ENCODE results near the gene GRM7. TPM values are rescaled to one million over a fixed set of nuclear protein-coding genes. Genes with fewer than 3 reads are reported as not detected.

The GRM7 gene
- total RNA-seq, 1 donor from 2014 or later, result not detected

GRCh38 chr3:7687428-7688147, 826.7 kb downstream of the GRM7 start:
- no peak for FAIRE-seq
- Histone ChIP-seq H3K27me3 (ENCODE audit: control insufficient read depth, insufficient read depth, low read length) (no peaks in the 10 kb centered on the region), H3K4me3 (ENCODE audit: low read depth, low read length) (no peak overlapping the region), H3K36me3 (ENCODE audit: control insufficient read depth, insufficient read depth, low read length) (no peaks in the 10 kb centered on the region)
- TF ChIP-seq CTCF (IDR thresholded peaks at IDR 0.05; ENCODE audit: insufficient read depth, low read length, severe bottlenecking), result no peak
- no peak for DNase-seq (ENCODE audit: low read depth)

GRCh38 chr3:7692866-7693265, 832.0 kb downstream of the GRM7 start:
- Histone ChIP-seq H3K36me3 (ENCODE audit: control insufficient read depth, insufficient read depth, low read length) (no peaks in the 10 kb centered on the region), H3K4me3 (ENCODE audit: low read depth, low read length) (no peak overlapping the region), H3K27me3 (ENCODE audit: control insufficient read depth, insufficient read depth, low read length) (no peaks in the 10 kb centered on the region)
- FAIRE-seq, result no peak
- no peak for DNase-seq (ENCODE audit: low read depth)
- no peak for TF ChIP-seq CTCF (IDR thresholded peaks at IDR 0.05; ENCODE audit: insufficient read depth, low read length, severe bottlenecking)

- no peak for TF ChIP-seq CTCF (IDR thresholded peaks at IDR 0.05; ENCODE audit: insufficient read depth, low read length, severe bottlenecking)
- Histone ChIP-seq H3K4me3 (ENCODE audit: low read depth, low read length) (no peak overlapping the region), H3K27me3 (ENCODE audit: control insufficient read depth, insufficient read depth, low read length) (no peaks in the 10 kb centered on the region), H3K36me3 (ENCODE audit: control insufficient read depth, insufficient read depth, low read length) (no peaks in the 10 kb centered on the region)
- FAIRE-seq (no peak), DNase-seq (ENCODE audit: low read depth) (no peak)
Measured at GRCh38 chr3:7693976-7694375, 833.1 kb downstream of the GRM7 start.

- no peak for FAIRE-seq
- H3K36me3 ChIP-seq (ENCODE audit: control insufficient read depth, insufficient read depth, low read length), result no peaks in the 10 kb centered on the region
- H3K4me3 ChIP-seq (ENCODE audit: low read depth, low read length), result no peak overlapping the region
- no peak for DNase-seq (ENCODE audit: low read depth)
- no peak for TF ChIP-seq CTCF (IDR thresholded peaks at IDR 0.05; ENCODE audit: insufficient read depth, low read length, severe bottlenecking)
- no peaks in the 10 kb centered on the region for H3K27me3 ChIP-seq (ENCODE audit: control insufficient read depth, insufficient read depth, low read length)
Measured at GRCh38 chr3:7695049-7695448, 834.1 kb downstream of the GRM7 start.

GRCh38 chr3:7696320-7696719, 835.4 kb downstream of the GRM7 start:
- no peak for TF ChIP-seq CTCF (IDR thresholded peaks at IDR 0.05; ENCODE audit: insufficient read depth, low read length, severe bottlenecking)
- no peak for DNase-seq (ENCODE audit: low read depth)
- no peaks in the 10 kb centered on the region for H3K27me3 ChIP-seq (ENCODE audit: control insufficient read depth, insufficient read depth, low read length)
- FAIRE-seq, result no peak
- no peaks in the 10 kb centered on the region for H3K36me3 ChIP-seq (ENCODE audit: control insufficient read depth, insufficient read depth, low read length)
- H3K4me3 ChIP-seq (ENCODE audit: low read depth, low read length), result no peak overlapping the region

- FAIRE-seq, result no peak
- no peak for DNase-seq (ENCODE audit: low read depth)
- no peaks in the 10 kb centered on the region for H3K36me3 ChIP-seq (ENCODE audit: control insufficient read depth, insufficient read depth, low read length)
- no peak overlapping the region for H3K4me3 ChIP-seq (ENCODE audit: low read depth, low read length)
- TF ChIP-seq CTCF (IDR thresholded peaks at IDR 0.05; ENCODE audit: insufficient read depth, low read length, severe bottlenecking), result no peak
- no peaks in the 10 kb centered on the region for H3K27me3 ChIP-seq (ENCODE audit: control insufficient read depth, insufficient read depth, low read length)
Measured at GRCh38 chr3:7697548-7697947, 836.6 kb downstream of the GRM7 start.

All from bronchial epithelial cell (primary cell).